ENCODE measurements around the gene SNRPA.

The SNRPA gene

GRCh38 chr19:40750874-40751537 is at the start of gene SNRPA:
Gene SNRPA, plus strand, starts transcription at chr19:40751203. Its CDS starts 206 bp downstream, at chr19:40751409.
- peak; percentile 88 for DNase-seq

DNA sequence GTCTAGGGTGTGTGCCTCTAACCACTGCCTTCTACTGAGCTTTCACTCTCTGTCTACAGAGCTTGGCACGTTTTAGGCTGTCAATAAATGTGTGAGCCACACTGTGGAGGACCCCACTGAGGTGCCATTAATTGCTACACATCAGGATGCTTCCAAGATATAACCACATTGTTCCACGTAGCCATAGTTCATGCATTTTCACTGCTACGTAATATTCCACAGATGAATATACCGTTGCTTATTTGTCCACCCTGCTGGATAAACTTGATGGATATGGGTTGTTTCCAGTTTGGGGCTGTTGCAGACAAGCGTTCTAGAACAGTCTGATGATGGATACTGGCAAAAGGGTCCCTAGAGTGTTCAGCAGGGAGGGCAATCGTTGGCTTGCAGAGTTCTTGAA is 49.2 kb upstream of the SNRPA start:
- no peak for DNase-seq

GRCh38 chr19:40702337-40703012 is 48.5 kb upstream of the SNRPA start:
- no peak for DNase-seq

DNA sequence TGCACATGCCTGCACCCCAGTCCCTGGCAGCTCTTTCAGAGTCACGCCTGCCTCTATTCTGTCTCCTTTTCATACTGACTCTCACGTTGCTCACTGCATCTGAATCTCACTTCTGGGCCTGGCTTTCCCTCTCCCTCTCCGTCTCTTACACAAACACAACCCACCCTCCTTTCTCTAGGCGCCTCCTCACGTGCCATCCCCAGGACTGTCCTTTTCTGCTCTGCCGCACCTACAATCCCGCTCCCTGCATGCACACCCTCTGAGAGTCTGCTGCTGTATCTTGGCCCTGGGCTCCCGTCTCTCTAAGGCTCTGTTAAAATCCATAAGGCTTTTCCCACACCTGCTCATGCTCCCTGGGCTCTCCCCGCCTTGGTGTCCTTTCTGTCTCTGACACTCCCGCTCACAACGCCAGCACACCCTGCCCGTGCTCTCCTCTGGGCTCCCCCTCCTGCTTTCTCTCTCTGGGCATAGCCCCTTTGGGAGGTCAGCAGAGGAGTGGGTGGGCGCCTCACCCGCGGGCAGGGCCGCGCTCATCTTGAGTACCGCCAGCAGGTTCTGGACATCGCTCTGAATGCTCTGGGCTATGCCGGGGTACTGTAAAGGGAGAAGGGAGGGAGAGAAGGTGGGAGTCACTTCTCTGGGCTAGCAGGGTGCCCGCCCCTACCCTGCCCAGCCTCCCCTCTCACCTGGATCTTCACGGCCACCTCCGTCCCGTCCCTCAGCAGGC is 47.8 kb upstream of the SNRPA start:
- DNase-seq, result no peak

GRCh38 chr19:40704491-40705361 is 46.3 kb upstream of the SNRPA start:
- no peak for DNase-seq

DNA sequence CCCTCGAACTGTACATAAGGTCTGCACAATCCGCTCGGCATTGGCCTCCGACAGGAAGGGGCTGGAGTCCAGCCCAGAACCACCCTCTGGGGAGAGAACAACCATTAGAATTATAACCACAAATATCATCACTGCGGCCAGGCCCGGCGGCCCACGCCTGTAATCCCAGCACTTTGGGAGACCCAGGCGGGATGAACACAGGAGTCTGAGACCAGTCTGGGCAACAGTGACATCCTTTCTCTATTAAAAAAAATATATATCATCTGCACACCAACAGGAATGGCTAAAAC is 45.7 kb upstream of the SNRPA start:
- no peak for DNase-seq

DNA sequence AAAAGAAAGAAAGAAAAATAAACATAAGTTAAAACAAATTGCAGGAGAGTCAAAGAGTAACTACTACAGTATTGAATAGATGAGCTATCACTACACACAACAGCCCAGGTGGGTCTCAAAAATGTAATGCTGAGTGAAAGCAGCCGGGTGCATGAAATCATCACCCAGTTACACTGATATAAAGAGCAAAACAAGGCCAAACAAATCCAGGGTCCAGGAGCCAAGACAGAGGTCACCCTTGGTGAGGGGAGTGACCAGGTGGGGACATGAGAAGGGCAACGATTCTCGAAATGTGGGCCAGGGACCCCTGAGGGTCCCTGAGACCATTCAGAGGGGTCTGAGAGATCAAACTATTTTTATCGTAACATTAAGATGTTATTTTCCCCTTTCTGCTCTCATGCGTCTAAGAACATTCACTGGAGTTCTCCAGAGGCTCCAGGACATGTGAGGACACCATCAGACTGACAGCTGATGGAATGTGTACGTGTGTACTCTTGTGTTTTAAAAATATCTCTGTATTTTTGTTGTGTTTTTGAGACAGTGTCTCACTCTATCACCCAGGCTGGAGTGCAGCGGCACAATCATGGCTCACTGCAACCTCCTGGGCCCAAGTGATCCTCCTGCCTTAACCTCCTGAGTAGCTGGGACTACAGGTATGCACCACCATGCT is 44.9 kb upstream of the SNRPA start:
- no peak for DNase-seq

DNA sequence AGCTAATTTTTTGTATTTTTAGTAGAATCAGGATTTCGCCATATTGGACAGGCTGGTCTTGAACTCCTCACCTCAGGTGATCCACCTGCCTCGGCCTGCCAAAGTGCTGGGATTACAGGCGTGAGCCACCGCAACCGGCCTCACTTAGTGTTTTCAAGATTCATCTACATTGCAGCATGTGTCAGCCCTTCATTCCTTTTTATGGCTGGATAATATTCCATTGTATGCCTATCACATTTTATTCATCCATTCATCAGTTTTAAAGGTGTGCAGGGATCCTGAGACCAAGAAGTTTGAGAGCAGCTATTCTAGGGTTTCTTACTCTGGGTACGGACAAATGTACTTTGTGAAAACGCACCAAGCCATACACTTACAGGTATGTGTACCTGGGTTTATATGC is 43.4 kb upstream of the SNRPA start:
- DNase-seq, result no peak

- no peak for DNase-seq
These were observed 41.2 kb upstream of the SNRPA start for GRCh38 chr19:40709817-40710216.

GRCh38 chr19:40713939-40714338 is 37.1 kb upstream of the SNRPA start:
- DNase-seq, result no peak

GRCh38 chr19:40714441-40715299 is 36.3 kb upstream of the SNRPA start:
- peak; percentile 88 for DNase-seq

DNA sequence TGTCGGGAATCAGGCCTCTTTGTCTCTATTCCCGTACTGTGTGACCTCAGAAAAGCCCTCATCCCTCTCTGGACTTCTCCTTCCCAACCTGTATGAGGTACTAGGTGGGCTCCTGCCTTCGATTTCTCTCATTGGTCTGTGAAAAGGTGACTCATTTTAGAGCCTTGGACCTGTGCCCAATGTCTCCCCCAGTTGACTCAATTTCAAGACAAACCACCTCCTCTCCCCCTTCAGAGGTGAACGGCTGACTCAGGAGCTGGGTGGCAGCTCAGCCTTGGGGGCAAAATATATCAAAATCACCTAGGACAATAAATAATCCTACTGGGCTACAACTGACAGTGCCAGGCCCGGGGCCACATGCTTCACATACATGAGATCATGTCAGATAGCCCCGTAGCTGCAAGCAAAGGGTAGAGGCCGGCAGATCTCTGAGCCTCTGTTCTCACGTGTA is 34.9 kb upstream of the SNRPA start:
- no peak for DNase-seq

GRCh38 chr19:40716482-40717324 is 34.3 kb upstream of the SNRPA start, which contains the start of the genes COQ8B and ITPKC:
Gene COQ8B, minus strand, starts transcription at chr19:40716886. Its CDS starts 2,254 bp downstream, at chr19:40714632.
Gene ITPKC, plus strand, starts transcription at chr19:40717112. Its CDS starts 24 bp downstream, at chr19:40717136.
- peak; percentile 72 for DNase-seq

DNA sequence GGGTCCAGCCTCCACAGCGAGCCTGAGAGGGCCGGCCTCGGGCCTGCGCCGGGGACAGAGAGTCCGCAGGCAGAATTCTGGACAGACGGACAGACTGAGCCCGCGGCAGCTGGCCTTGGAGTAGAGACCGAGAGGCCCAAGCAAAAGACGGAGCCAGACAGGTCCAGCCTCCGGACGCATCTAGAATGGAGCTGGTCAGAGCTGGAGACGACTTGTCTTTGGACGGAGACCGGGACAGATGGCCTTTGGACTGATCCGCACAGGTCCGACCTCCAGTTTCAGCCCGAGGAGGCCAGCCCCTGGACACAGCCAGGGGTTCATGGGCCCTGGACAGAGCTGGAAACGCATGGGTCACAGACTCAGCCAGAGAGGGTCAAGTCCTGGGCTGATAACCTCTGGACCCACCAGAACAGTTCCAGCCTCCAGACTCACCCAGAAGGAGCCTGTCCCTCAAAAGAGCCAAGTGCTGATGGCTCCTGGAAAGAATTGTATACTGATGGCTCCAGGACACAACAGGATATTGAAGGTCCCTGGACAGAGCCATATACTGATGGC is 33.6 kb upstream of the SNRPA start:
- no peak for DNase-seq

GRCh38 chr19:40717880-40718773 is 32.9 kb upstream of the SNRPA start:
- DNase-seq, result no peak

- no peak for DNase-seq
These were observed 32.1 kb upstream of the SNRPA start for GRCh38 chr19:40718774-40719391.

DNA sequence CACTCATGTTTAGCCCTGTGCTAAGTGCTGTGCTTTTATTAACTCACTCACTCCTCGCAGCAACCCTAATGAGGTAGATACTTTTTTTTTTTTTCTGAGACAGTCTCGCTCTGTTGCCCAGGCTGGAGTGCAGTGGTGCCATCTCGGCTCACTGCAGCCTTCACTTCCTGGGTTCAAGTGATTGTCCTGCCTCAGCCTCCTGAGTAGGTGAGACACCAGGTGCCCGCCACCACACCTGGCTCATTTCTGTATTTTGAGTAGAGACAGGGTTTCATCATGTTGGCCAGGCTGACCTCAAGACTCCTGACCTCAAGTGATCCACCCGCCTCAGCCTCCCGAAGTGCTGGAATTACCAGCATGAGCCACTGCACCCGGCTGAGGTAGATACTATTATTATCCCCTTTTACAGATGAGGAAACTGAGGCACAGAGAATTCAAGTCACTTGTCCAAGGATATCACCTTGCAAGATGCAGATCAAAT is 31.5 kb upstream of the SNRPA start:
- DNase-seq, result no peak

- DNase-seq, result no peak
These were observed 29.9 kb upstream of the SNRPA start for GRCh38 chr19:40721140-40721486.

Measured in NCI-H524 treated with DMSO at 0.1 percent for 48 hours (cell line).